HepG2 (cell line): Measurements from ENCODE around the gene SCAPER. TPM values are rescaled to one million over a fixed set of nuclear protein-coding genes. Genes with fewer than 3 reads are reported as not detected.

Experiments
- CREM ChIP-seq, 2 experiments: sonication (generic) in 1 of 2; formaldehyde crosslinking in 1 of 2; IDR thresholded peaks; 2 replicates each; pipeline versions ENCODE4 v1.4.0 to v1.6.1; 2016 to 2020; ENCODE audit warnings: antibody characterized with exemption in 1 of 2, mild to moderate bottlenecking in 1 of 2, missing genetic modification reagents in 1 of 2
- ETV5 ChIP-seq: IDR thresholded peaks from 2 replicates; pipeline ENCODE4 v1.6.1; 2018; ENCODE audit warnings: missing biosample characterization, missing genetic modification reagents, inconsistent platforms, borderline replicate concordance
- KLF9 ChIP-seq: IDR thresholded peaks from 2 replicates; pipeline ENCODE4 v1.6.1; 2016; ENCODE audit warnings: low read depth
- PAF1 ChIP-seq: IDR thresholded peaks from 2 replicates; pipeline ENCODE4 v1.6.1; 2016; ENCODE audit warnings: missing genetic modification reagents, missing compliant biosample characterization
- RNF219 ChIP-seq: sonication (generic); formaldehyde crosslinking; IDR thresholded peaks from 2 replicates; pipeline ENCODE4 v1.5.0; 2020; ENCODE audit warnings: mild to moderate bottlenecking, missing genetic modification reagents
- ZNF660 ChIP-seq: sonication (generic); formaldehyde crosslinking; IDR thresholded peaks from 2 replicates; pipeline ENCODE4 v1.5.1; 2020; ENCODE audit warnings: mild to moderate bottlenecking, low read depth, missing genetic modification reagents, borderline replicate concordance
- ZNF839 ChIP-seq: sonication (generic); formaldehyde crosslinking; IDR thresholded peaks from 2 replicates; pipeline ENCODE4 v1.4.0; 2020; ENCODE audit warnings: missing genetic modification reagents, mild to moderate bottlenecking, borderline replicate concordance
- polyA plus RNA-seq, 8 experiments: library from polyadenylated mRNA; depleted of rRNA in 3 of 8; stranded (reverse) in 7 of 8; unstranded in 1 of 8; fragments of >200 nt; fragmentation: Illumina TruSeq in 4 of 8; extraction: Trizol in 4 of 8; gene quantifications; 2 replicates each; pipeline versions ENCODE4 v1.2.1 to v1.2.3, GENCODE V29; 2011 to 2016; ENCODE audit warnings: low read depth in 4 of 8, missing spikeins in 1 of 8, mixed read lengths in 1 of 8; ENCODE audit not compliant: insufficient read depth in 1 of 8
- total RNA-seq, 5 experiments: library from RNA; depleted of rRNA; stranded (reverse); fragments of >200 nt; fragmentation: Illumina TruSeq; extraction: Trizol; gene quantifications; 2 replicates each; pipeline ENCODE4 v1.2.3, GENCODE V29; 2016; ENCODE audit warnings: low read depth in 1 of 5
- TF ChIP-seq, protein P1 (sequence below): sonication (generic); formaldehyde crosslinking; IDR thresholded peaks from 2 replicates; pipeline ENCODE4 v1.4.0; 2020; ENCODE audit warnings: missing genetic modification reagents
- TF ChIP-seq, protein P2 (sequence below): sonication (generic); formaldehyde crosslinking; IDR thresholded peaks from 2 replicates; pipeline ENCODE4 v1.4.0; 2020; ENCODE audit warnings: missing genetic modification reagents, low read depth, mild to moderate bottlenecking, borderline replicate concordance
- TF ChIP-seq, protein P3 (sequence below): sonication (generic); formaldehyde crosslinking; IDR thresholded peaks from 2 replicates; pipeline ENCODE4 v1.4.0; 2020; ENCODE audit warnings: missing genetic modification reagents, borderline replicate concordance
- TF ChIP-seq, protein P4 (sequence below): IDR thresholded peaks from 2 replicates; pipeline ENCODE4 v1.6.1; 2016; ENCODE audit warnings: low read depth, borderline replicate concordance

Gene SCAPER
- total and polyA plus RNA-seq, 2 of the 13 experiments (the other 11 are each of a cell fraction or from before 2014, with no cell fraction given), result 4.3 to 10.5 TPM

GRCh38 chr15:76333720-76334437 is 571.3 kb downstream of the SCAPER start (continued):
- TF ChIP-seq ZNF839 (CRISPR knock-in tag) (no peak), CREM (IDR thresholded peaks at IDR 0.05) (peak; percentile 56; the same call in 1 of the 2 replicates), CREM (CRISPR knock-in tag; IDR thresholded peaks at IDR 0.05) (no peak), RNF219 (no peak), PAF1 (no peak), ETV5 (peak; percentile 37; the same call in 1 of the 2 replicates), KLF9 (0 out of 2 replicates have a peak, but pooled peaks have one; percentile 13), ZNF660 (no peak)
- TF ChIP-seq, protein P1, sequence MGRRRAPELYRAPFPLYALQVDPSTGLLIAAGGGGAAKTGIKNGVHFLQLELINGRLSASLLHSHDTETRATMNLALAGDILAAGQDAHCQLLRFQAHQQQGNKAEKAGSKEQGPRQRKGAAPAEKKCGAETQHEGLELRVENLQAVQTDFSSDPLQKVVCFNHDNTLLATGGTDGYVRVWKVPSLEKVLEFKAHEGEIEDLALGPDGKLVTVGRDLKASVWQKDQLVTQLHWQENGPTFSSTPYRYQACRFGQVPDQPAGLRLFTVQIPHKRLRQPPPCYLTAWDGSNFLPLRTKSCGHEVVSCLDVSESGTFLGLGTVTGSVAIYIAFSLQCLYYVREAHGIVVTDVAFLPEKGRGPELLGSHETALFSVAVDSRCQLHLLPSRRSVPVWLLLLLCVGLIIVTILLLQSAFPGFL (CRISPR knock-in tag), result no peak
- TF ChIP-seq, protein P2, sequence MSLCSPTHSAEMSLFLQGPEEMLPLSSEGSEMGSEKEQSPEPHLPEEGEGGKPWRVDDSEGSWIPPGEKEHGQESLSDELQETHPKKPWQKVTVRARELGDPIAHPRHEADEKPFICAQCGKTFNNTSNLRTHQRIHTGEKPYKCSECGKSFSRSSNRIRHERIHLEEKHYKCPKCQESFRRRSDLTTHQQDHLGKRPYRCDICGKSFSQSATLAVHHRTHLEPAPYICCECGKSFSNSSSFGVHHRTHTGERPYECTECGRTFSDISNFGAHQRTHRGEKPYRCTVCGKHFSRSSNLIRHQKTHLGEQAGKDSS (CRISPR knock-in tag), result no peak; the same call in 1 of the 2 replicates
- TF ChIP-seq, protein P3, sequence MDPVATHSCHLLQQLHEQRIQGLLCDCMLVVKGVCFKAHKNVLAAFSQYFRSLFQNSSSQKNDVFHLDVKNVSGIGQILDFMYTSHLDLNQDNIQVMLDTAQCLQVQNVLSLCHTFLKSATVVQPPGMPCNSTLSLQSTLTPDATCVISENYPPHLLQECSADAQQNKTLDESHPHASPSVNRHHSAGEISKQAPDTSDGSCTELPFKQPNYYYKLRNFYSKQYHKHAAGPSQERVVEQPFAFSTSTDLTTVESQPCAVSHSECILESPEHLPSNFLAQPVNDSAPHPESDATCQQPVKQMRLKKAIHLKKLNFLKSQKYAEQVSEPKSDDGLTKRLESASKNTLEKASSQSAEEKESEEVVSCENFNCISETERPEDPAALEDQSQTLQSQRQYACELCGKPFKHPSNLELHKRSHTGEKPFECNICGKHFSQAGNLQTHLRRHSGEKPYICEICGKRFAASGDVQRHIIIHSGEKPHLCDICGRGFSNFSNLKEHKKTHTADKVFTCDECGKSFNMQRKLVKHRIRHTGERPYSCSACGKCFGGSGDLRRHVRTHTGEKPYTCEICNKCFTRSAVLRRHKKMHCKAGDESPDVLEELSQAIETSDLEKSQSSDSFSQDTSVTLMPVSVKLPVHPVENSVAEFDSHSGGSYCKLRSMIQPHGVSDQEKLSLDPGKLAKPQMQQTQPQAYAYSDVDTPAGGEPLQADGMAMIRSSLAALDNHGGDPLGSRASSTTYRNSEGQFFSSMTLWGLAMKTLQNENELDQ, result no peak
- TF ChIP-seq, protein P4, sequence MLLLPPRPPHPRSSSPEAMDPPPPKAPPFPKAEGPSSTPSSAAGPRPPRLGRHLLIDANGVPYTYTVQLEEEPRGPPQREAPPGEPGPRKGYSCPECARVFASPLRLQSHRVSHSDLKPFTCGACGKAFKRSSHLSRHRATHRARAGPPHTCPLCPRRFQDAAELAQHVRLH (CRISPR knock-in tag), result peak; percentile 80; the same call in 1 of the 2 replicates
